HG03342 (cell line): ENCODE results near the gene BRINP3.
"Not testable (repeated sequence)": the region's sequence is repeated elsewhere in the genome, so short reads cannot be mapped to it uniquely, and the experiment has no call there.

ENCODE experiments used
- ATAC-seq: cut with Tn5 transposase; IDR thresholded peaks from one replicate; pipeline ENCODE4 v1.9.1; 2021; ENCODE audit warnings: mild to moderate bottlenecking, moderate library complexity; ENCODE audit not compliant: unreplicated experiment

The BRINP3 gene

DNA sequence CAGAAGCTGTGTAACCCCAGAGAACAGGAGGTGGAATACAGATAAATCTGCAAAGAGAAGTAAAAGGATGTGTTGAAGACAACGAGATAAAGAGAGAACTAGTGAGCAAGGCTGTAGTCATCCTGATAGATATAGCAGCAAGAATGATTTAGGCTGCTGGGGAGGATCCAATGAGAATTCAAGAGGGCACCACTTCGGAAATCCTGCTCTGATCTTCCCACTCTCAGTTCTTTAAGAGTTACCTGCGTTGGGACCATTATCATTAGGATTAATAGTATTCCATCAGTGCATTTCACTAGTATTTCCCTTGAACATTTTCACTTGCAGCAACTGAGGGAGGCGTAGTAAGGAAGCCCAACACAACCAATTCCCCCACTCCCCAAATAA lies at the start of gene BRINP3:
TSS of gene BRINP3 (minus strand) at position 103 of the 387 bp plus-strand sequence.
- ATAC-seq, result no peak

GRCh38 chr1:190511554-190511953 lies 33.9 kb upstream of the BRINP3 start:
- ATAC-seq, result no peak

- ATAC-seq, result no peak
Observed at GRCh38 chr1:190507357-190507756, 29.7 kb upstream of the BRINP3 start.

DNA sequence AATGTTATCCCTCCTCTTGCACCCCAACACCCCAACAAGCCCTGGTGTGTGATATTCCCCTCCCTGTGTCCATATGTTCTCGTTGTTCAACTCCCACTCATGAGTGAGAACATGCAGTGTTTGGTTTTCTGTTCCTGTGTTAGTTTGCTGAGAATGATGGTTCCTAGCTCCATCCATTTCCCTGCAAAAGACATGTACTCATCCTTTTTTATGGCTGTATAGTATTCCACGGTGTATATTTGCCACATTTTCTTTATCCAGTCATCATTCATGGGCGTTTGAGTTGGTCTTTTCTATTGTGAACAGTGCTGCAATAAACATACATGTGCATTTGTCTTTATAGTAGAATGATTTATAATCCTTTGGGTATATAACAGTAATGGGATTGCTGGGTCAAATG lies 26.9 kb upstream of the BRINP3 start:
- not testable (repeated sequence) for ATAC-seq

GRCh38 chr1:190497565-190497964 lies 19.9 kb upstream of the BRINP3 start:
- ATAC-seq, result no peak

- ATAC-seq, result no peak
Observed at GRCh38 chr1:190494451-190494850, 16.8 kb upstream of the BRINP3 start.

- no peak for ATAC-seq
Observed at GRCh38 chr1:190491404-190491803, 13.7 kb upstream of the BRINP3 start.

GRCh38 chr1:190484045-190484444 lies 6.4 kb upstream of the BRINP3 start:
- no peak for ATAC-seq

GRCh38 chr1:190480231-190480630 lies 2.6 kb upstream of the BRINP3 start:
- ATAC-seq, result no peak

DNA sequence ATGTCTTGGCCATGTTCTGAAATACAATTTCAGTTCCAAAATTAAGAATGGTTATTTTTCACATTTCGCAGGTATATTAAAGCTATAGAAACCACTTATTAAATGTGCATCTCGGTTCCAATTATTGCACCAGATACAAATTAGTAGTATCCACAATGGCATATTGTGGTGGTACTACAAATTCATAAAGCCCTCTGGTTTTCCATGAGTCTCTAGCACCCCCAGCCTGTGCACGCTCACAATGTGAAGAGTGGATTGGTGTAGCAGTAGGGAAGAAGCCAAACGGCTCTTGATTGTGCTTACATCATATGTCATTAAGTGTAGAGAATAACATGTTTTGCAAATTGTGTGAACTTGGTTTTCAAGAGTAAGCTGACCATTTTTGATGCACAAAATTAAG lies 1.9 kb upstream of the BRINP3 start:
- ATAC-seq, result no peak

DNA sequence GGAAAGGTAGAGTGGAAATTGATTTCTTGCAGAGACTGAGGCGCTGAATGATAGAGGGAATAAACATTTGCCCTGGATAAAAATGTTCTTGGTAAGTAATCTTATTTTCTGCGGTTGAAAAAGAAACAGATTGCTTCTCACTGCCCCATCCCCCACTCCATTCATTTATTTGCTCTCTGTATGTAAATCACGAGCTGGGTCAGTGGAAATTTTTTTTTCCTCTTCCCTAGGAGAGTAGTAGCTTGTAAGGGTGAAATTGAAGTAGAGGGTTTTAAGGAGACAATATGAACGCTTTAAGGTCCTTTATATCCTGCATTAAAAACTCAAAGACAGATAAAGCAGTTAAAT lies 1.4 kb upstream of the BRINP3 start:
- no peak for ATAC-seq

DNA sequence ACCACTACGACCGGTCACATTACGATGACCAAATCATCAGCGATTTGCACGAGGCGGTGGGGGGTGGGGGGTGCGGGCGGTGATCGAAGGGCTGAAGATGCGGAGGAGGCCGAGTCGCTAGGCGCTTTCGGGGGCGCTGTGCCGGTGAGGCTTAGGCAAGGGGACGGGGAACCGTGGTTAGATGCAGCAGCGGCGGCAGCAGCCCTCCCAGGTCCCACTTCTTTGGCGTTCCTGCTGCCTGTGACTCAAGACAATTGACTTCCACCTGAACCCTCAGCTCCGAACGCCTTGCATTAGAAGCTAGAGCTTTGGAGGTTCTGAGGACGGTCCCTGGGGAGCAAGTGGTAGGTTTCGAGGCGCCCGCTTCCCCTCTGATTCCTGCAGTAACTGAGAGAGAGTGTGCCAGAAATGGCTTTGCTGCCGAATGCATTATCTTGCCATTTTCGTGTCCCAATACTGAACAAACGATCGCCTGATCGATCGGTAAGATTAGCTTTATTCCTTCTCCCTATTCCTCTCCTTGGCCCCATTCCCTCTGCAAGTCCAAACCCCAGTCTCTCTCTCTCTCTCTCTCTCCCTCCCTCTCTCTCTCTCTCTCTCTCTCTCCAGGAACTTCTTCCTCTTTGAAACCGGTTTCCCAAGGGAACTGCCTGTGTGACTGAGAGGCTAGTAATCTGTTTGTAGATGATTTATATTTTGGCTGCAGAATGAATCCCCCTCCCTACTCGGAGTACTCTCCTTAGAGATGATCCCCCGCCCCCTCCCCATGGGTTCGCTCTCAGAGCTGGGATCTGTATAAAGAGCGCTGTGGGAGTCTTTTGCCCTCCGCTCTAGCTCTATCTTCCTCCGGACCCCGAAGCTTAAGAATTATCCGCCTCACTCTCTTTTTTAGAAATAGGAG lies 735 bp upstream of the BRINP3 start:
- peak; percentile 70 for ATAC-seq

DNA sequence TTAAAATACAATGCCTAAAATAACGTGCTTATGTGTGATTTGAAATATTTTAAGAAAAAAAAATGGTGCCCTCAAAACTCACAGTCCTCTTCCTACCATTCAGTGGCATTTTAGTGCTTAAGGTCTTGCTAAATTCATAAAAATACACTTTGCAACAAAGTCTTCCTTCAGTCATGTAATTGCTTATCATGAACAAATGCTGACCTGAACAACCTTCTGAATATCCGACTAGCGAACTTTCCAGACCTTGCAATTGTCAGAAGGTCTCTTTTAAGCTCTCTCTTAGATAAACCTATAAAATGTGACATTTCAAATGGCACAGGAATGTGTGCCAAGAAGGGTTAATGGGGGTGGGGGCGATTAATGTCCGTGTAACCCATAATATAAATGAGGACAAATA lies 858 bp downstream of the BRINP3 start:
- no peak for ATAC-seq

- ATAC-seq, result no peak
Observed at GRCh38 chr1:190476321-190476720, 1.3 kb downstream of the BRINP3 start.

GRCh38 chr1:190475421-190476141 lies 2.1 kb downstream of the BRINP3 start:
- ATAC-seq, result no peak

DNA sequence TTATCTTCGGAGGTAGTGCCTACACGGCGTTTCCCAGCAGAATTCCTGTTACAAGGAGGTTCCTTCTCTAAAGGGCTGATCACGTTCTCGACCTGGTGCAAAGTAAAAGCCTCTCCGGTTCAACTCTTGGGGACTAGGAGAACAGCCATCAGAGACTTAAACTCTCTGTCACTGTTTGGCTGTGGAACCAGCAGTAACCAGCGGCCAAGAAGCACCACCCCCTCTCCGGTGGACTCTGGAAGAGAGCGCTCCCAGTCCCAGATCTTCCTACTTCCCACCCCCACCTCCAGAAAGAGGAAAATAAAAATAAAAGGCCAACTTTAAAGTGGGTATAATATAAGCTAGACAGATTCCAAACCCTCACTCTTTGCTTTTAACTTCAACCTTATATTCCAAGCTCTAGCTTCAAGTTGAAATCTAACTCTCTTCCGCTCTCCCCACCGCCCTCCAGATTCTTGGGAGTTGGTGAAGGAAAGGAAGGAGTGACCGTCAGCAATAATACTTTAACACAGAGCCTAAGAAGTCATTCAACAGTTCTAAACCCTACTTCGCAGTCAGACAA lies 2.9 kb downstream of the BRINP3 start:
- no peak for ATAC-seq

DNA sequence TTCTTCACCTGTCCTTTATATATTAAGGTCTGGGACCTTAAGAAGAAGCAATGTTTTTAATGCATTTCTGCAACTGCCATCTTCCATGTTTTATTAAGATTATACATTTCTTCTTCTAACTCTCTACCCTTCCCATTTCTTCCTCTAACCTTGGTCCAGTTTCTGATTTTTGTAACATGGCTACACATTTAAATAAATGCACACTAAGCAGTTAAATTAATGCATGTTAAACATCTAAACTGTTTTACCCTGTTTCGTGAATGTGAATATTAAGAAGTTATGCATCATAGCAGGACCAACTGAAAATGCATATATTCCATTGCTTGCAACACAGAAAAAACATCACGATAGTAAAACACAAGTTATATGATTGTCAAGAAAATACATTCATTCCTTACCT lies 3.7 kb downstream of the BRINP3 start:
- ATAC-seq, result no peak

DNA sequence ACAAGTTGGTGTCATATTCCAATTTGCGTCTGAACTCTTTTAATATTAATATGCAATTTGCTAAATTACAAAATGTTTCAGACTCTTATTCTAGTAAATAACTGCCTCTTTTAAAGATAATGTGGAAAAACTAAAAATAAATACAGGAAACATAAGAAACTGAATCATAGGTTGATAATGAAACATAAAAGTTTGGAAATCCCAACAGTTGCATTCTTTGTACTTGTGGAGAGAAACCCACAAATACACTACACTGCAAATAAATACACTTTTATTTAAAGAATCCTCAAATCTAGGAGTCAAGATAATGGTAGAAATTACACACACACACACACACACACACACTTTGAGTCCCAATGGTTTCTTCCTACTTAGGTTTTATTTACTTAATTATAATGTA lies 5.2 kb downstream of the BRINP3 start:
- ATAC-seq, result no peak

DNA sequence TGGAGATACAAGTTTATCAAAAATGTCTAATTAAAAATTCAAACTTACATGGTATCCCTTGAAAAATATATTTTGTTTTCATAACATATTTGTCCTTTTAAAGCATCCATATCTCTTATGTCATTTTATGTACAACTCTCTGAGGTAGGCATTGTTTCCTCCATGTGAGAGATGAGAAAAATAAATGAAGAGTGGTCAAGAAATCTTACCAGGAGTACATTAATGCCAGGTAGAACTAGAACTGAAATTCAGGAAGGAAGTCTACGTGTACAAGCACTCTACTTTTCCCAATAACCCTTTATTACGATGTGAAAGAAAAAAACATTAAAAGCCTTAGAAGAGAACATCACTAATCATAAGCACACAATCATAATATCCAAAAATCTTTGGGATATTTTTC lies 5.6 kb downstream of the BRINP3 start:
- ATAC-seq, result no peak

DNA sequence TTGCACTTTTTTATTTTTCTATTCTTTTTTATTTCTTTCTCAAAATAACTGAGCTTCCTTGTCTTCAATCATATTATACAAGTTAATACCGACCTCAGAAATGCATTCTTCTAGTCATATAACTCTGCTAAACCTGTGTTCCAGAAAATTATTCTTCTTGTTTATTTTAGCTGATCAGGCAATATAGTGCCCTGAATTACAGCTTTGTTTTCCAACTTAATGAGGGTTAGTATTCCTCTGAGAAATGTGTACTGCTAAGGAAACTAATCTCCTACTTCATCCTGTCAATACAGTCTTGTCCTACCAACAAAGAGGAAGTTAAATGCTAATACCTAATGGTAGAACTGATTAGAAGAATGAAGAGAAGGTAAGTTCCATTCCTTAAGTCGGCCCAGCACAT lies 13.0 kb downstream of the BRINP3 start:
- ATAC-seq, result no peak

DNA sequence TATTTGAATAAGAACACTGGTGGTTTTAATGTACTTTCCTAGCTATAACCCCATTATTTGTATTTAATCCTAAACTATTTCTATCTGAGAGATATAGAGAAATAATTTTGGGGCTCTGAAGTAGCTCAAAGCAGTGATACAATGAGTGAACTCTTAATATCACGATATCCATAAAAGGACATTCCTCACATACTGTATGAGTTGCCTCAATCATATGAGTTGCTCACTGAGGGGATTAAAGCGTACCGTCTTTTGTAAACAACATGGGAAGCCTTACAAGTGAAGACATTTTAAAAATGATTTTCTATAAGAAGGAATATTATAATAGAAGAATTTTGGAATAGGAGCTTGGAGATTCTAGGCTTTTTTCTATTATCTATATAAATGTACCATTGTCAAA lies 21.5 kb downstream of the BRINP3 start:
- ATAC-seq, result no peak

- ATAC-seq, result no peak
Observed at GRCh38 chr1:190455631-190456030, 22.0 kb downstream of the BRINP3 start.
